WERI-Rb-1 (cell line): ENCODE results near the gene CDKAL1.
"Not testable (repeated sequence)": the region's sequence is repeated elsewhere in the genome, so short reads cannot be mapped to it uniquely, and the experiment has no call there.

ENCODE experiments used
- DNase-seq: peaks from one replicate; pipeline ENCODE4 v3.0.0-alpha.2; 2020
- H3K27ac ChIP-seq: fragments of 250-450 bp; sonication (Bioruptor Pico); 2 replicates; pipeline ENCODE4 v1.5.1; 2020; ENCODE audit warnings: mild to moderate bottlenecking, moderate library complexity
- H3K27me3 ChIP-seq: fragments of 250-450 bp; sonication (Bioruptor Pico); 2 replicates; pipeline ENCODE4 v1.5.1; 2021; ENCODE audit warnings: mild to moderate bottlenecking, low read depth, moderate library complexity; ENCODE audit not compliant: insufficient read depth, severe bottlenecking
- H3K36me3 ChIP-seq: fragments of 250-450 bp; sonication (Bioruptor Pico); 2 replicates; pipeline ENCODE4 v1.5.1; 2020; ENCODE audit warnings: mild to moderate bottlenecking, moderate library complexity
- H3K4me3 ChIP-seq: 2 replicates; pipeline ENCODE4 v1.5.1; 2011; ENCODE audit warnings: low read depth, mild to moderate bottlenecking, control low read depth, low read length
- H3K9me3 ChIP-seq: fragments of 250-450 bp; sonication (Bioruptor Pico); 2 replicates; pipeline ENCODE4 v1.5.1; 2021; ENCODE audit warnings: mild to moderate bottlenecking, moderate library complexity; ENCODE audit not compliant: severe bottlenecking
- TF ChIP-seq, protein P1 (sequence below): IDR thresholded peaks from 2 replicates; pipeline ENCODE4 v1.5.1; 2011; ENCODE audit warnings: low read depth, mild to moderate bottlenecking, control low read depth, inconsistent platforms, low read length

Gene CDKAL1

DNA sequence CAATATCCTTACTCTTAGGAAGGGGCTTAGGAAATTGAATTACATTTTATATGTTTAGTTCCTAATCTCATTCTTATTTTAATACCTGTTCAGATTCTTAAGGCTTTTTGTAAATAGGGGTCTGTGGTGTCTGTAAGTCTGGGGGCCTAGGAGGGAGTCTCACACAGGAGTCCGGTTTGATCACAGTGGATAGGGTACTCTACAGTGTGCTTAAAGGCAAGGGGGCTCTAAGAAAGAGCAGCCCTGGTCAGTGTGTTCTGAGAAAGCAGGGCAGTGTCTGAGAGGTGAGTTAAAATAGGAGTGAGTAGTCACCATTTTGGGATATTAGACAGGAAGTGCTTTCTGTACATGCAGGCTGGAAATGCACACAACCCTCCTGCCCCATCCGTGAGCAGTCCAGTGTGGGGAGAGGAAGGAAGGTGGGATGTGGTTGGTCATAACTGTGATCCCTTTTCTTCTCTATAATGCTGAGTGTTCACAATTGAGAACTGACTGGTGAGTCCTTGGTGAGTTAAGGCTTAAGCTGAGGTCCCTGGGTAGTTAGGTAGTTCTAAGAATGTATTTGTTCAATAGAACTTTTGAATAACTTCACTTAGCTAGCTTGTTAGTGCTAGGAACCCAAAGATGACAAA, 50.0 kb downstream of the CDKAL1 start:
- Histone ChIP-seq H3K36me3 (no peaks in the 10 kb centered on the region; the same call in none of the 2 replicates), H3K27me3 (no peaks in the 10 kb centered on the region), H3K4me3 (no peak overlapping the region), H3K9me3 (no peaks in the 10 kb centered on the region), H3K27ac (no peak overlapping the region)
- DNase-seq = no peak
- TF ChIP-seq, protein P1, sequence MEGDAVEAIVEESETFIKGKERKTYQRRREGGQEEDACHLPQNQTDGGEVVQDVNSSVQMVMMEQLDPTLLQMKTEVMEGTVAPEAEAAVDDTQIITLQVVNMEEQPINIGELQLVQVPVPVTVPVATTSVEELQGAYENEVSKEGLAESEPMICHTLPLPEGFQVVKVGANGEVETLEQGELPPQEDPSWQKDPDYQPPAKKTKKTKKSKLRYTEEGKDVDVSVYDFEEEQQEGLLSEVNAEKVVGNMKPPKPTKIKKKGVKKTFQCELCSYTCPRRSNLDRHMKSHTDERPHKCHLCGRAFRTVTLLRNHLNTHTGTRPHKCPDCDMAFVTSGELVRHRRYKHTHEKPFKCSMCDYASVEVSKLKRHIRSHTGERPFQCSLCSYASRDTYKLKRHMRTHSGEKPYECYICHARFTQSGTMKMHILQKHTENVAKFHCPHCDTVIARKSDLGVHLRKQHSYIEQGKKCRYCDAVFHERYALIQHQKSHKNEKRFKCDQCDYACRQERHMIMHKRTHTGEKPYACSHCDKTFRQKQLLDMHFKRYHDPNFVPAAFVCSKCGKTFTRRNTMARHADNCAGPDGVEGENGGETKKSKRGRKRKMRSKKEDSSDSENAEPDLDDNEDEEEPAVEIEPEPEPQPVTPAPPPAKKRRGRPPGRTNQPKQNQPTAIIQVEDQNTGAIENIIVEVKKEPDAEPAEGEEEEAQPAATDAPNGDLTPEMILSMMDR = no peak

DNA sequence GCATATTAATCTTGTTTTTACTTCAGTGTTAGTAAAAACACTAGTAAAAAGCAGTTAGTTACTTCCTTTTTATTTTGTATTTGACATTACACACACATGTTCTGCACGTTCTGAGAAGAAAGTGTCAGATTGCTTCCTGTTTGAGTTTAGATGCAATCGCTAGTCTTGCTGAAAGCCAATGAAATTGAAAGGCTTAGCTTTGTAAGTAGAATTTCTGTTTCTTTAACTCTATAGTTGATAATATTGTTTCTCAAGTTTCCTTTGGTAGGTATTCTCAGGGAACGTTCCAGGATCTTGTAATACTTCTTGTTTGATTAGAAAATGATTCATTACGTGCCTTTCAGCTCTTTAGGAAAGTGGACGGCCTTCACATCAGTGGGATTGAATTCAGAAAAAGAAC, 55.0 kb downstream of the CDKAL1 start:
- DNase-seq = no peak
- Histone ChIP-seq H3K27me3 (no peaks in the 10 kb centered on the region), H3K9me3 (peaks cover 4% of the 10 kb centered on the region), H3K36me3 (peaks cover 15% of the 10 kb centered on the region), H3K27ac (no peak overlapping the region), H3K4me3 (no peak overlapping the region)
- TF ChIP-seq, protein P1 = no peak

DNA sequence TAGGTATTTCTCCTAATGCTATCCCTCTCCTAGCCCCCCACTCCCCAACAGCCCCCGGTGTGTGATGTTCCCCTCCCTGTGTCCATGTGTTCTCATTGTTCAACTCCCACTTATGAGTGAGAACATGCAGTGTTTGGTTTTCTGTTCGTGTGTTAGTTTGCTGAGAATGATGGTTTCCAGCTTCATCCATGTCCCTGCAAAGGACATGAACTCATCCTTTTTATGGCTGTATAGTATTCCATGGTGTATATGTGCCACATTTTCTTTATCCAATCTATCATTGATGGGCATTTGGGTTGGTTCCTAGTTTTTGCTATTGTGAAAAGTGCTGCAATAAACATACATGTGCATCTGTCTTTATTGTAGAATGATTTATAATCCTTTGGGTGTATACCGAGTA, 56.2 kb downstream of the CDKAL1 start:
- H3K27me3 ChIP-seq, H3K9me3 ChIP-seq, H3K27ac ChIP-seq, DNase-seq, H3K4me3 ChIP-seq: not testable (repeated sequence)
- peaks cover 19% of the 10 kb centered on the region for H3K36me3 ChIP-seq

DNA sequence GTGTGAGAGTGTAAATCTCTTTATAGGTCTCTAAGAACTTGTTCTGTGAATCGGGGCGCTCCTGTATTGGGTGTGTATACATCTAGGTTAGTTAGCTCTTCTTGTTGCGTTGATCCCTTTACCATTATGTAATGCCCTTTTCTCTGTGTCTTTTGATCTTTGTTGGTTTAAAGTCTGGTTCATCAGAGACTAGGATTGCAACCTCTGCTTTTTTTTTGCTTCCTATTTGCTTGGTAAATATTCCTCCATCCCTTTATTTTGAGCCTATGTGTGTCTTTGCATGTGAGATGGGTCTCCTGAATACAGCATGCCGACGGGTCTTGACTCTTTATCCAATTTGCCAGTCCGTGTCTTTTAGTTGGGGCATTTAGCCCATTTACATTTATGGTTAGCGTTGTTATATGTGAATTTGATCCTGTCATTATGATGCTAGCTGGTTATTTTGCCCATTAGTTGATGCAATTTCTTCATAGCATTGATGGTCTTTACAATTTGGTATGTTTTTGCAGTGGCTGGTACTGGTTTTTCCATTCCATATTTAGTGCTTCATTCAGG, 60.1 kb downstream of the CDKAL1 start:
- H3K4me3 ChIP-seq, H3K27ac ChIP-seq, DNase-seq, H3K27me3 ChIP-seq: not testable (repeated sequence)
- peaks cover 19% of the 10 kb centered on the region for H3K9me3 ChIP-seq
- H3K36me3 ChIP-seq = peaks cover 46% of the 10 kb centered on the region

DNA sequence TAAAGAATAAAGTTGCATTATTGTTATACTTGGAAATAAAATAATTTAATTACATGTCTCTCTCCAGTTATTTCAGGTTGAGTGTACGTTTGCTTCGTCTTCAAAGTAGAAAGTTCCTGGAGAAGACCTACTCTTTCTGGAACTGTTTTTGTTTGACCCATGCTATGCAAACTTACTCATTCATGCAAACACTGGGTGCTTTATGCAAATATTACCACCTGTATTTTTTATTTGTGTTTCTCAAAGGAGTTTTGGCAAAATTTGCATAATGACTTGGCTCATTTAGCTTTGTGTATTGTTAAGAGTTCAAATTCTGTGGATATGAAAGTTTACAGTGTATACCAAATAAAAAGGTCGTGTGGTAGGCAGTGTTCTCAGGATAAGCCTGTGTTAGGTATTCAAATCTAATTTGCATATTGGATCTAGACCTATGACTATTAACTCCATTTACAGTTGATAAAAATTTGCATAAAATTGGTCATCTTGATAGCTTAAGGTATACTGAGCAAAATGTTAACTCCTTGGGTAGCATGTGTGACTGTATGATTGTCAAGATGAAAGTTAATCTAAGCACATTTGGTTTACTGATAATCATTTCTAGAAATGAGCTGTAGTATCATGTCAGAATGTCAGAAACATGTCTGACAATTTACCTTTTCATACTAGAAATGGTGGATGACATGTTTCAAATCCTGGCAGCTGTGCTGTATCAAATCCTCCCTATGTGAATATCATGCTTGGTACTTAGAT, 65.2 kb downstream of the CDKAL1 start:
- no peak for DNase-seq
- no peaks in the 10 kb centered on the region for H3K27me3 ChIP-seq
- TF ChIP-seq, protein P1 = no peak
- H3K27ac ChIP-seq = no peak overlapping the region
- H3K9me3 ChIP-seq = peaks cover 14% of the 10 kb centered on the region
- H3K4me3 ChIP-seq = no peak overlapping the region
- H3K36me3 ChIP-seq = peaks cover 40% of the 10 kb centered on the region

DNA sequence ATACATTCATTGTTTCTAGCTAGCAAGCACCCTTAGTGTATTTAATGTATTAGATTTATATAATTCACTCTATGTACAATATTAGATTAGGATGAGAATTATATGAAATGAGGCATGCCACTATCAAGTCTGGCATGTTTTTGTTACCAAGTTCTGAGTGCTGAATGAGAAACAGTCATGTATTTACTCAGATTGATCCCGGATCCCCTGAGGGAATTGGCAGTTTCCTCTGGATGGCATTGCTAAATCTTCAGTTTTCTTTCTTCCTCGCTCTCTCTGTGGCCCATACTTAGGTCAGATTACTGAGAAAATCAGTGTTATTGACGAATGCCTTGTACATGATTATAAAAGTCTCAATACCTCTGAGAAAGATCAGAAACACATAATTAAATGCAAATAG, 66.6 kb downstream of the CDKAL1 start:
- H3K36me3 ChIP-seq = peaks cover 35% of the 10 kb centered on the region
- no peak for DNase-seq
- no peaks in the 10 kb centered on the region for H3K27me3 ChIP-seq
- peaks cover 10% of the 10 kb centered on the region for H3K9me3 ChIP-seq
- TF ChIP-seq, protein P1 = no peak
- no peak overlapping the region for H3K4me3 ChIP-seq
- no peak overlapping the region for H3K27ac ChIP-seq
